IMR-90 (cell line): ENCODE results near the gene PHF21B.

Source experiments
- CHD1 ChIP-seq: IDR thresholded peaks from 2 replicates; pipeline ENCODE4 v1.6.1; 2012; ENCODE audit warnings: low read depth, low read length, improper control_type of control experiment
- CTCF ChIP-seq: conservative IDR thresholded peaks from 2 replicates; pipeline ENCODE4 v1.5.1; 2012; ENCODE audit warnings: mild to moderate bottlenecking, low read depth, low read length, improper control_type of control experiment
- MAFK ChIP-seq: IDR thresholded peaks from 2 replicates; pipeline ENCODE4 v1.6.1; 2012; ENCODE audit warnings: low read depth, low read length, improper control_type of control experiment
- MAZ ChIP-seq: IDR thresholded peaks from 2 replicates; pipeline ENCODE4 v1.6.1; 2012; ENCODE audit warnings: low read depth, mild to moderate bottlenecking, low read length, improper control_type of control experiment, moderate library complexity, borderline replicate concordance
- MXI1 ChIP-seq: IDR thresholded peaks from 2 replicates; pipeline ENCODE4 v1.6.1; 2012; ENCODE audit warnings: low read depth, mild to moderate bottlenecking, low read length, moderate library complexity, borderline replicate concordance
- NFE2L2 ChIP-seq: fragments of 150-350 bp; IDR thresholded peaks from 2 replicates; pipeline ENCODE4 v1.6.1; 2016; ENCODE audit warnings: low read depth, mild to moderate bottlenecking, low read length
- POLR2A ChIP-seq: IDR thresholded peaks from 2 replicates; pipeline ENCODE4 v1.6.1; 2012; ENCODE audit warnings: mild to moderate bottlenecking, low read depth, low read length
- RAD21 ChIP-seq: IDR thresholded peaks from 2 replicates; pipeline ENCODE4 v1.6.1; 2012; ENCODE audit warnings: low read length, improper control_type of control experiment
- RCOR1 ChIP-seq: IDR thresholded peaks from 2 replicates; pipeline ENCODE4 v1.6.1; 2012; ENCODE audit warnings: mild to moderate bottlenecking, low read length, improper control_type of control experiment; ENCODE audit not compliant: insufficient replicate concordance
- RFX5 ChIP-seq: IDR thresholded peaks from 2 replicates; pipeline ENCODE4 v1.8.0; 2012; ENCODE audit warnings: low read depth, mild to moderate bottlenecking, low read length, moderate library complexity
- SMC3 ChIP-seq: fragments of 150-350 bp; IDR thresholded peaks from 2 replicates; pipeline ENCODE4 v1.6.1; 2016; ENCODE audit warnings: low read depth, mild to moderate bottlenecking, antibody characterized with exemption, low read length, moderate library complexity
- USF2 ChIP-seq: fragments of 150-350 bp; IDR thresholded peaks from 2 replicates; pipeline ENCODE4 v1.6.1; 2017; ENCODE audit warnings: mild to moderate bottlenecking, antibody characterized with exemption, low read length, low read depth

GRCh38 chr22:44916281-44917231, 93.2 kb downstream of the PHF21B start:
- no peak for TF ChIP-seq USF2
- TF ChIP-seq CTCF = no peak
- TF ChIP-seq RAD21 = no peak
- no peak for TF ChIP-seq POLR2A
- TF ChIP-seq SMC3 = no peak
- TF ChIP-seq RFX5 = no peak
- no peak for TF ChIP-seq RCOR1
- no peak for TF ChIP-seq MAZ
- TF ChIP-seq MAFK = no peak
- no peak for TF ChIP-seq NFE2L2
- no peak for TF ChIP-seq MXI1
- no peak for TF ChIP-seq CHD1
